Fibroblast of gingiva (primary cell): ENCODE measurements around the gene PAAF1.
A peak's percentile ranks its signal among the peaks of the same experiment; 100 is the strongest.
"Not testable (repeated sequence)": the region's sequence is repeated elsewhere in the genome, so short reads cannot be mapped to it uniquely, and the experiment has no call there.

Experiments
- DNase-seq: peaks from one replicate; pipeline ENCODE4 v3.0.0-alpha.2; 2011; ENCODE audit warnings: low read depth

PAAF1 gene

GRCh38 chr11:73876424-73877310, at the start of gene PAAF1, which contains the start of gene COA4:
Gene PAAF1, plus strand, starts transcription at chr11:73876999. Its CDS starts 23 bp downstream, at chr11:73877022.
Gene COA4, minus strand, starts transcription at chr11:73876846. Its CDS starts 3,468 bp downstream, at chr11:73873378.
- DNase-seq: peak; percentile 93

GRCh38 chr11:73830261-73830660, 46.5 kb upstream of the PAAF1 start:
- DNase-seq: no peak

- no peak for DNase-seq
Measured at GRCh38 chr11:73833067-73833466, 43.7 kb upstream of the PAAF1 start.

- no peak for DNase-seq
Measured at GRCh38 chr11:73838443-73839122, 38.2 kb upstream of the PAAF1 start.

- no peak for DNase-seq
Measured at GRCh38 chr11:73839123-73839457, 37.7 kb upstream of the PAAF1 start.

GRCh38 chr11:73851046-73851764, 25.6 kb upstream of the PAAF1 start:
- DNase-seq: no peak

- DNase-seq: no peak
Measured at GRCh38 chr11:73852049-73852448, 24.8 kb upstream of the PAAF1 start.

- no peak for DNase-seq
Measured at GRCh38 chr11:73854680-73855079, 22.1 kb upstream of the PAAF1 start.

GRCh38 chr11:73856031-73856567, 20.7 kb upstream of the PAAF1 start:
- DNase-seq: no peak

GRCh38 chr11:73859671-73860070, 17.1 kb upstream of the PAAF1 start:
- DNase-seq: no peak

- DNase-seq: no peak
Measured at GRCh38 chr11:73860202-73860601, 16.6 kb upstream of the PAAF1 start.

- DNase-seq: no peak
Measured at GRCh38 chr11:73862986-73863385, 13.8 kb upstream of the PAAF1 start.

GRCh38 chr11:73866095-73866579, 10.7 kb upstream of the PAAF1 start:
- DNase-seq: peak; percentile 43

- DNase-seq: peak; percentile 80
Measured at GRCh38 chr11:73866586-73866996, 10.2 kb upstream of the PAAF1 start.

GRCh38 chr11:73869332-73869949, 7.4 kb upstream of the PAAF1 start:
- no peak for DNase-seq

GRCh38 chr11:73870261-73870660, 6.5 kb upstream of the PAAF1 start:
- no peak for DNase-seq

GRCh38 chr11:73872749-73873357, 3.9 kb upstream of the PAAF1 start:
- DNase-seq: no peak

- DNase-seq: no peak
Measured at GRCh38 chr11:73875380-73875779, 1.4 kb upstream of the PAAF1 start.

- no peak for DNase-seq
Measured at GRCh38 chr11:73875840-73876239, 959 bp upstream of the PAAF1 start.

- no peak for DNase-seq
Measured at GRCh38 chr11:73878771-73879170, 2.0 kb downstream of the PAAF1 start.

GRCh38 chr11:73880449-73880848, 3.6 kb downstream of the PAAF1 start:
- not testable (repeated sequence) for DNase-seq
